CD4-positive, CD25-positive, alpha-beta regulatory T cell (primary cell): ENCODE measurements around the gene AKR7A2. TPM values are rescaled to one million over a fixed set of nuclear protein-coding genes. Genes with fewer than 3 reads are reported as not detected.

Source experiments
- ATAC-seq, 2 donors: fragments of 150-1000 bp; cut with Tn5 transposase; one replicate each; pipeline ENCODE4 v1.10.0; 2021; ENCODE audit warnings: low read depth in 2 of 2, moderate number of reproducible peaks in 2 of 2, moderate library complexity in 1 of 2
- DNase-seq, 3 donors: peaks; one replicate each; pipeline versions ENCODE4 v3.0.0 to v3.0.0-alpha.2; 2012 to 2022; ENCODE audit warnings: mixed read lengths in 1 of 3
- H3K27ac ChIP-seq: one replicate; pipeline ENCODE4 v1.7.0; 2013; ENCODE audit warnings: mild to moderate bottlenecking, low read length; ENCODE audit not compliant: insufficient read depth, poor library complexity, severe bottlenecking
- H3K27me3 ChIP-seq: one replicate; pipeline ENCODE4 v1.7.0; 2013; ENCODE audit warnings: low read length; ENCODE audit not compliant: control insufficient read depth, insufficient read depth
- H3K36me3 ChIP-seq: one replicate; pipeline ENCODE4 v1.7.0; 2013; ENCODE audit warnings: mild to moderate bottlenecking, low read length, moderate library complexity; ENCODE audit not compliant: control insufficient read depth, insufficient read depth
- H3K4me1 ChIP-seq: 2 replicates; pipeline ENCODE4 v1.7.0; 2013; ENCODE audit warnings: mild to moderate bottlenecking, low read length; ENCODE audit not compliant: insufficient read depth, control insufficient read depth, poor library complexity, severe bottlenecking
- H3K4me3 ChIP-seq: one replicate; pipeline ENCODE4 v1.7.0; 2013; ENCODE audit warnings: low read depth, mild to moderate bottlenecking, low read length, moderate library complexity
- H3K9me3 ChIP-seq, 2 experiments: 1 replicate in 1 of 2; 2 replicates in 1 of 2; pipeline ENCODE4 v1.7.0; 2013; ENCODE audit warnings: low read length in 2 of 2, mild to moderate bottlenecking in 1 of 2, moderate library complexity in 1 of 2; ENCODE audit not compliant: control insufficient read depth in 2 of 2
- H3K27ac Mint-ChIP-seq, 3 donors: one replicate each; pipeline ENCODE4 v1.8.0; 2020 to 2022; ENCODE audit warnings: mild to moderate bottlenecking in 3 of 3, mixed read lengths in 3 of 3, moderate library complexity in 2 of 3
- H3K27me3 Mint-ChIP-seq: one replicate; pipeline ENCODE4 v1.8.0; 2022; ENCODE audit warnings: mild to moderate bottlenecking, mixed read lengths
- H3K36me3 Mint-ChIP-seq: one replicate; pipeline ENCODE4 v1.8.0; 2020; ENCODE audit warnings: mixed read lengths
- H3K4me1 Mint-ChIP-seq, 4 donors: one replicate each; pipeline ENCODE4 v1.8.0; 2020 to 2022; ENCODE audit warnings: mixed read lengths in 4 of 4, mild to moderate bottlenecking in 1 of 4
- H3K4me3 Mint-ChIP-seq, 4 donors: one replicate each; pipeline ENCODE4 v1.8.0; 2020 to 2022; ENCODE audit warnings: mild to moderate bottlenecking in 4 of 4, mixed read lengths in 4 of 4, moderate library complexity in 3 of 4
- H3K9me3 Mint-ChIP-seq, 7 donors: one replicate each; pipeline ENCODE4 v1.8.0; 2020 to 2022; ENCODE audit warnings: mixed read lengths in 7 of 7, mild to moderate bottlenecking in 3 of 7, moderate library complexity in 2 of 7
- polyA plus RNA-seq, 4 donors: library from polyadenylated mRNA; unstranded; fragments of 300-500 nt; fragmentation: Illumina TruSeq; gene quantifications; one replicate each; pipeline ENCODE4 v1.2.3, GENCODE V29; 2021
- total RNA-seq: library from RNA; stranded (reverse); gene quantifications from one replicate; pipeline ENCODE4 v1.2.3, GENCODE V29; 2022

Gene AKR7A2
- total and polyA plus RNA-seq, 5 donors from 2014 or later, result 20.5 to 133 (median 110) TPM

GRCh38 chr1:19312782-19313635 is 1.1 kb upstream of the AKR7A2 start:
- H3K4me3 ChIP-seq, result peak overlapping the region; percentile 13
- DNase-seq, result peak in 1 of 3 donors; percentile 23
- no peaks in the 10 kb centered on the region for H3K9me3 ChIP-seq
- peaks cover 6% of the 10 kb centered on the region for H3K36me3 ChIP-seq
- Mint-ChIP-seq H3K4me3 (peak overlapping the region; percentile 86 to 99 (median 89)), H3K27me3 (no peaks in the 10 kb centered on the region), H3K27ac (peak overlapping the region; percentile 59 to 82 (median 72)), H3K36me3 (peaks cover 13% of the 10 kb centered on the region), H3K4me1 (peaks cover 0 to 50% (median 29%) of the 10 kb centered on the region in 4 donors), H3K9me3 (no peaks in the 10 kb centered on the region)
- H3K4me1 ChIP-seq, result peaks cover 26% of the 10 kb centered on the region
- H3K27me3 ChIP-seq, result no peaks in the 10 kb centered on the region
- peak overlapping the region; percentile 51 for H3K27ac ChIP-seq
- ATAC-seq, result no peak

- H3K27ac ChIP-seq, result peak overlapping the region; percentile 14
- peak overlapping the region; percentile 42 to 96 (median 65) for H3K27ac Mint-ChIP-seq
- H3K4me3 ChIP-seq, result peak overlapping the region; percentile 59
- peaks cover 14% of the 10 kb centered on the region for H3K36me3 ChIP-seq
- no peaks in the 10 kb centered on the region for H3K9me3 ChIP-seq
- peaks cover 26% of the 10 kb centered on the region for H3K4me1 ChIP-seq
- H3K4me3 Mint-ChIP-seq, result peak overlapping the region; percentile 78 to 97 (median 86)
- DNase-seq (peak in 2 of 3 donors; percentile 6 to 32), ATAC-seq (peak; percentile 10 to 12)
- peaks cover 15% of the 10 kb centered on the region for H3K36me3 Mint-ChIP-seq
- no peaks in the 10 kb centered on the region for H3K27me3 Mint-ChIP-seq
- no peaks in the 10 kb centered on the region for H3K9me3 Mint-ChIP-seq
- peaks cover 0 to 52% (median 29%) of the 10 kb centered on the region in 4 donors for H3K4me1 Mint-ChIP-seq
- no peaks in the 10 kb centered on the region for H3K27me3 ChIP-seq
Observed at GRCh38 chr1:19311503-19311930, 427 bp downstream of the AKR7A2 start.

GRCh38 chr1:19310720-19311502 is 1.0 kb downstream of the AKR7A2 start:
- peaks cover 26% of the 10 kb centered on the region for H3K4me1 ChIP-seq
- Mint-ChIP-seq H3K4me3 (peak overlapping the region; percentile 78 to 97 (median 86)), H3K9me3 (no peaks in the 10 kb centered on the region), H3K27ac (peak overlapping the region; percentile 42 to 96 (median 65)), H3K27me3 (no peaks in the 10 kb centered on the region), H3K36me3 (peaks cover 15% of the 10 kb centered on the region), H3K4me1 (peaks cover 0 to 48% (median 29%) of the 10 kb centered on the region in 4 donors)
- H3K9me3 ChIP-seq, result no peaks in the 10 kb centered on the region
- no peak for ATAC-seq
- H3K27ac ChIP-seq, result no peak overlapping the region
- H3K27me3 ChIP-seq, result no peaks in the 10 kb centered on the region
- peaks cover 14% of the 10 kb centered on the region for H3K36me3 ChIP-seq
- DNase-seq, result peak in 1 of 3 donors; percentile 28
- H3K4me3 ChIP-seq, result peak overlapping the region; percentile 59

GRCh38 chr1:19310061-19310460 is 1.9 kb downstream of the AKR7A2 start:
- Mint-ChIP-seq H3K4me3 (peak overlapping the region; percentile 59 to 97 (median 82)), H3K9me3 (no peaks in the 10 kb centered on the region), H3K4me1 (peaks cover 0 to 44% (median 26%) of the 10 kb centered on the region in 4 donors), H3K36me3 (peaks cover 21% of the 10 kb centered on the region), H3K27me3 (no peaks in the 10 kb centered on the region), H3K27ac (no peak overlapping the region)
- no peak overlapping the region for H3K27ac ChIP-seq
- no peaks in the 10 kb centered on the region for H3K27me3 ChIP-seq
- no peak for DNase-seq
- ATAC-seq, result no peak
- H3K4me1 ChIP-seq, result peaks cover 26% of the 10 kb centered on the region
- no peak overlapping the region for H3K4me3 ChIP-seq
- H3K36me3 ChIP-seq, result peaks cover 22% of the 10 kb centered on the region
- H3K9me3 ChIP-seq, result no peaks in the 10 kb centered on the region

- peaks cover 26% of the 10 kb centered on the region for H3K4me1 ChIP-seq
- no peak overlapping the region for H3K4me3 ChIP-seq
- ATAC-seq, result no peak
- peaks cover 29% of the 10 kb centered on the region for H3K36me3 Mint-ChIP-seq
- H3K27ac Mint-ChIP-seq, result no peak overlapping the region
- peak overlapping the region; percentile 5 to 86 (median 48) for H3K4me3 Mint-ChIP-seq
- no peak for DNase-seq
- H3K9me3 ChIP-seq, result no peaks in the 10 kb centered on the region
- no peaks in the 10 kb centered on the region for H3K27me3 Mint-ChIP-seq
- H3K27me3 ChIP-seq, result no peaks in the 10 kb centered on the region
- no peaks in the 10 kb centered on the region for H3K9me3 Mint-ChIP-seq
- H3K4me1 Mint-ChIP-seq, result peaks cover 0 to 44% (median 26%) of the 10 kb centered on the region in 4 donors
- H3K27ac ChIP-seq, result no peak overlapping the region
- H3K36me3 ChIP-seq, result peaks cover 30% of the 10 kb centered on the region
Observed at GRCh38 chr1:19309123-19309813, 2.7 kb downstream of the AKR7A2 start.

- Mint-ChIP-seq H3K36me3 (peaks cover 33% of the 10 kb centered on the region), H3K27me3 (no peaks in the 10 kb centered on the region), H3K4me1 (peaks cover 0 to 39% (median 25%) of the 10 kb centered on the region in 4 donors), H3K27ac (no peak overlapping the region), H3K9me3 (no peaks in the 10 kb centered on the region), H3K4me3 (peak overlapping the region in 2 of 4 donors; percentile 70 to 86)
- no peaks in the 10 kb centered on the region for H3K27me3 ChIP-seq
- peaks cover 36% of the 10 kb centered on the region for H3K36me3 ChIP-seq
- no peak overlapping the region for H3K4me3 ChIP-seq
- H3K4me1 ChIP-seq, result peaks cover 25% of the 10 kb centered on the region
- no peaks in the 10 kb centered on the region for H3K9me3 ChIP-seq
- no peak overlapping the region for H3K27ac ChIP-seq
- no peak for DNase-seq
- ATAC-seq, result no peak
Observed at GRCh38 chr1:19308509-19308907, 3.4 kb downstream of the AKR7A2 start.

GRCh38 chr1:19307794-19308508 is 4.0 kb downstream of the AKR7A2 start:
- Histone ChIP-seq H3K36me3 (peaks cover 42% of the 10 kb centered on the region), H3K4me3 (no peak overlapping the region), H3K9me3 (no peaks in the 10 kb centered on the region), H3K27me3 (no peaks in the 10 kb centered on the region), H3K27ac (no peak overlapping the region), H3K4me1 (peaks cover 19% of the 10 kb centered on the region)
- H3K4me3 Mint-ChIP-seq, result peak overlapping the region; percentile 13 to 72 (median 48)
- H3K27ac Mint-ChIP-seq, result no peak overlapping the region
- no peaks in the 10 kb centered on the region for H3K9me3 Mint-ChIP-seq
- ATAC-seq (no peak), DNase-seq (no peak)
- no peaks in the 10 kb centered on the region for H3K27me3 Mint-ChIP-seq
- peaks cover 0 to 34% (median 20%) of the 10 kb centered on the region in 4 donors for H3K4me1 Mint-ChIP-seq
- peaks cover 36% of the 10 kb centered on the region for H3K36me3 Mint-ChIP-seq
